Measurements from ENCODE around the gene CACHD1. TPM values are rescaled to one million over a fixed set of nuclear protein-coding genes. Genes with fewer than 3 reads are reported as not detected.

The CACHD1 gene
- total RNA-seq, 1 experiment from 2014 or later, result not detected

- Histone ChIP-seq H3K9me3 (ENCODE audit: low read length) (no peaks in the 10 kb centered on the region), H3K9me2 (replicated peaks; ENCODE audit: insufficient read depth, low read length) (no peaks in the 10 kb centered on the region), H3K9ac (ENCODE audit: low read length) (no peak overlapping the region), H3K4me1 (ENCODE audit: low read length) (no peaks in the 10 kb centered on the region), H3K36me3 (ENCODE audit: insufficient read depth, low read length) (no peaks in the 10 kb centered on the region), H3K79me2 (ENCODE audit: low read length) (no peaks in the 10 kb centered on the region), H3K4me2 (ENCODE audit: low read depth, low read length, poor library complexity, severe bottlenecking) (no peak overlapping the region), H3K4me3 (ENCODE audit: low read length) (no peak overlapping the region), H3K27ac (ENCODE audit: low read length) (no peak overlapping the region), H2AFZ (ENCODE audit: low read length) (no peak overlapping the region), H3K27me3 (ENCODE audit: low read length) (no peaks in the 10 kb centered on the region; the same call in 1 of the 2 replicates), H4K20me1 (ENCODE audit: insufficient read depth, low read depth, low read length) (no peaks in the 10 kb centered on the region)
- no peak for DNase-seq
Observed at GRCh38 chr1:64683419-64683818, 213.5 kb downstream of the CACHD1 start.

GRCh38 chr1:64685217-64685616, 215.3 kb downstream of the CACHD1 start:
- H3K4me3 ChIP-seq (ENCODE audit: low read length), result no peak overlapping the region
- no peak overlapping the region for H3K27ac ChIP-seq (ENCODE audit: low read length)
- H3K36me3 ChIP-seq (ENCODE audit: insufficient read depth, low read length), result no peaks in the 10 kb centered on the region
- H2AFZ ChIP-seq (ENCODE audit: low read length), result no peak overlapping the region
- H3K4me1 ChIP-seq (ENCODE audit: low read length), result no peaks in the 10 kb centered on the region
- H3K9me2 ChIP-seq (replicated peaks; ENCODE audit: insufficient read depth, low read length), result no peaks in the 10 kb centered on the region
- no peak overlapping the region for H3K9ac ChIP-seq (ENCODE audit: low read length)
- no peak overlapping the region for H3K4me2 ChIP-seq (ENCODE audit: low read depth, low read length, poor library complexity, severe bottlenecking)
- no peaks in the 10 kb centered on the region for H3K79me2 ChIP-seq (ENCODE audit: low read length)
- H3K9me3 ChIP-seq (ENCODE audit: low read length), result no peaks in the 10 kb centered on the region
- no peaks in the 10 kb centered on the region for H4K20me1 ChIP-seq (ENCODE audit: insufficient read depth, low read depth, low read length)
- no peak for DNase-seq
- no peaks in the 10 kb centered on the region; the same call in 1 of the 2 replicates for H3K27me3 ChIP-seq (ENCODE audit: low read length)

GRCh38 chr1:64685765-64686341, 215.9 kb downstream of the CACHD1 start:
- H3K4me3 ChIP-seq (ENCODE audit: low read length), result no peak overlapping the region
- no peak overlapping the region for H2AFZ ChIP-seq (ENCODE audit: low read length)
- no peak for DNase-seq
- H3K9me2 ChIP-seq (replicated peaks; ENCODE audit: insufficient read depth, low read length), result no peaks in the 10 kb centered on the region
- no peak overlapping the region for H3K9ac ChIP-seq (ENCODE audit: low read length)
- H3K36me3 ChIP-seq (ENCODE audit: insufficient read depth, low read length), result no peaks in the 10 kb centered on the region
- no peaks in the 10 kb centered on the region for H3K4me1 ChIP-seq (ENCODE audit: low read length)
- no peaks in the 10 kb centered on the region for H3K9me3 ChIP-seq (ENCODE audit: low read length)
- H3K4me2 ChIP-seq (ENCODE audit: low read depth, low read length, poor library complexity, severe bottlenecking), result no peak overlapping the region
- no peaks in the 10 kb centered on the region for H3K79me2 ChIP-seq (ENCODE audit: low read length)
- no peaks in the 10 kb centered on the region for H4K20me1 ChIP-seq (ENCODE audit: insufficient read depth, low read depth, low read length)
- no peaks in the 10 kb centered on the region; the same call in 1 of the 2 replicates for H3K27me3 ChIP-seq (ENCODE audit: low read length)
- H3K27ac ChIP-seq (ENCODE audit: low read length), result no peak overlapping the region

- peak; percentile 69 for DNase-seq
- no peaks in the 10 kb centered on the region for H3K79me2 ChIP-seq (ENCODE audit: low read length)
- H3K4me2 ChIP-seq (ENCODE audit: low read depth, low read length, poor library complexity, severe bottlenecking), result no peak overlapping the region
- no peak overlapping the region for H3K27ac ChIP-seq (ENCODE audit: low read length)
- H3K9me2 ChIP-seq (replicated peaks; ENCODE audit: insufficient read depth, low read length), result no peaks in the 10 kb centered on the region
- H2AFZ ChIP-seq (ENCODE audit: low read length), result no peak overlapping the region
- H3K4me3 ChIP-seq (ENCODE audit: low read length), result no peak overlapping the region
- no peaks in the 10 kb centered on the region; the same call in 1 of the 2 replicates for H3K27me3 ChIP-seq (ENCODE audit: low read length)
- no peaks in the 10 kb centered on the region for H3K9me3 ChIP-seq (ENCODE audit: low read length)
- H3K9ac ChIP-seq (ENCODE audit: low read length), result no peak overlapping the region
- no peaks in the 10 kb centered on the region for H3K36me3 ChIP-seq (ENCODE audit: insufficient read depth, low read length)
- no peaks in the 10 kb centered on the region for H3K4me1 ChIP-seq (ENCODE audit: low read length)
- no peaks in the 10 kb centered on the region for H4K20me1 ChIP-seq (ENCODE audit: insufficient read depth, low read depth, low read length)
Observed at GRCh38 chr1:64686828-64687724, 217.1 kb downstream of the CACHD1 start.

GRCh38 chr1:64687725-64688327, 217.9 kb downstream of the CACHD1 start:
- no peak for DNase-seq
- Histone ChIP-seq H2AFZ (ENCODE audit: low read length) (no peak overlapping the region), H3K9me2 (replicated peaks; ENCODE audit: insufficient read depth, low read length) (no peaks in the 10 kb centered on the region), H3K4me3 (ENCODE audit: low read length) (no peak overlapping the region), H3K27me3 (ENCODE audit: low read length) (no peaks in the 10 kb centered on the region; the same call in 1 of the 2 replicates), H3K9me3 (ENCODE audit: low read length) (no peaks in the 10 kb centered on the region), H3K4me1 (ENCODE audit: low read length) (no peaks in the 10 kb centered on the region), H4K20me1 (ENCODE audit: insufficient read depth, low read depth, low read length) (no peaks in the 10 kb centered on the region), H3K27ac (ENCODE audit: low read length) (no peak overlapping the region), H3K4me2 (ENCODE audit: low read depth, low read length, poor library complexity, severe bottlenecking) (no peak overlapping the region), H3K9ac (ENCODE audit: low read length) (no peak overlapping the region), H3K79me2 (ENCODE audit: low read length) (no peaks in the 10 kb centered on the region), H3K36me3 (ENCODE audit: insufficient read depth, low read length) (no peaks in the 10 kb centered on the region)

GRCh38 chr1:64691626-64692025, 221.7 kb downstream of the CACHD1 start:
- Histone ChIP-seq H3K79me2 (ENCODE audit: low read length) (no peaks in the 10 kb centered on the region), H3K9ac (ENCODE audit: low read length) (no peak overlapping the region), H4K20me1 (ENCODE audit: insufficient read depth, low read depth, low read length) (no peaks in the 10 kb centered on the region), H3K4me1 (ENCODE audit: low read length) (no peaks in the 10 kb centered on the region), H3K4me2 (ENCODE audit: low read depth, low read length, poor library complexity, severe bottlenecking) (no peak overlapping the region), H3K36me3 (ENCODE audit: insufficient read depth, low read length) (no peaks in the 10 kb centered on the region), H3K27ac (ENCODE audit: low read length) (no peak overlapping the region), H3K27me3 (ENCODE audit: low read length) (no peaks in the 10 kb centered on the region), H3K9me3 (ENCODE audit: low read length) (no peaks in the 10 kb centered on the region), H3K9me2 (replicated peaks; ENCODE audit: insufficient read depth, low read length) (no peaks in the 10 kb centered on the region), H3K4me3 (ENCODE audit: low read length) (no peak overlapping the region), H2AFZ (ENCODE audit: low read length) (no peak overlapping the region)
- DNase-seq, result no peak

GRCh38 chr1:64692911-64693310, 223.0 kb downstream of the CACHD1 start:
- DNase-seq, result no peak
- H3K27ac ChIP-seq (ENCODE audit: low read length), result no peak overlapping the region
- H3K4me2 ChIP-seq (ENCODE audit: low read depth, low read length, poor library complexity, severe bottlenecking), result no peak overlapping the region
- no peaks in the 10 kb centered on the region for H3K79me2 ChIP-seq (ENCODE audit: low read length)
- no peaks in the 10 kb centered on the region for H3K9me2 ChIP-seq (replicated peaks; ENCODE audit: insufficient read depth, low read length)
- H3K36me3 ChIP-seq (ENCODE audit: insufficient read depth, low read length), result no peaks in the 10 kb centered on the region
- no peak overlapping the region for H3K4me3 ChIP-seq (ENCODE audit: low read length)
- no peaks in the 10 kb centered on the region for H3K9me3 ChIP-seq (ENCODE audit: low read length)
- no peaks in the 10 kb centered on the region for H4K20me1 ChIP-seq (ENCODE audit: insufficient read depth, low read depth, low read length)
- no peaks in the 10 kb centered on the region for H3K27me3 ChIP-seq (ENCODE audit: low read length)
- H3K9ac ChIP-seq (ENCODE audit: low read length), result no peak overlapping the region
- H2AFZ ChIP-seq (ENCODE audit: low read length), result no peak overlapping the region
- H3K4me1 ChIP-seq (ENCODE audit: low read length), result no peaks in the 10 kb centered on the region

GRCh38 chr1:64693406-64693805, 223.5 kb downstream of the CACHD1 start:
- no peak for DNase-seq
- Histone ChIP-seq H3K4me3 (ENCODE audit: low read length) (no peak overlapping the region), H4K20me1 (ENCODE audit: insufficient read depth, low read depth, low read length) (no peaks in the 10 kb centered on the region), H3K9ac (ENCODE audit: low read length) (no peak overlapping the region), H3K9me2 (replicated peaks; ENCODE audit: insufficient read depth, low read length) (no peaks in the 10 kb centered on the region), H3K79me2 (ENCODE audit: low read length) (no peaks in the 10 kb centered on the region), H3K27ac (ENCODE audit: low read length) (no peak overlapping the region), H3K27me3 (ENCODE audit: low read length) (no peaks in the 10 kb centered on the region), H3K4me1 (ENCODE audit: low read length) (no peaks in the 10 kb centered on the region), H3K4me2 (ENCODE audit: low read depth, low read length, poor library complexity, severe bottlenecking) (no peak overlapping the region), H3K9me3 (ENCODE audit: low read length) (no peaks in the 10 kb centered on the region), H3K36me3 (ENCODE audit: insufficient read depth, low read length) (no peaks in the 10 kb centered on the region), H2AFZ (ENCODE audit: low read length) (no peak overlapping the region)

All from Karpas-422 (cell line).